Caco-2 (cell line): ENCODE results near the gene PRF1. TPM values are rescaled to one million over a fixed set of nuclear protein-coding genes. Genes with fewer than 3 reads are reported as not detected.
A peak's percentile ranks its signal among the peaks of the same experiment; 100 is the strongest.

Experiments
- Bru-seq: library from RNA; stranded (reverse); fragments of 400-500 nt; gene quantifications from one replicate; lab custom pipeline; 2021; lab: Mats Ljungman, UMichigan
- BruChase-seq, 2 experiments: library from RNA; stranded (reverse); fragments of 400-500 nt; gene quantifications; one replicate each; lab custom pipeline; 2021; lab: Mats Ljungman, UMichigan
- BruUV-seq: library from RNA; stranded (reverse); fragments of 400-500 nt; replicated peaks from 2 replicates; lab custom pipeline; 2021; lab: Mats Ljungman, UMichigan
- CTCF ChIA-PET: fragments of 300-600 bp; sonication (Branson Sonifier 250); formaldehyde crosslinking; loops from one replicate; lab custom pipeline; 2022; ENCODE audit warnings: antibody characterized with exemption; lab: Charles Lee
- POLR2A ChIA-PET: fragments of 300-600 bp; sonication (Branson Sonifier 250); formaldehyde crosslinking; loops from one replicate; lab custom pipeline; 2022; ENCODE audit warnings: antibody characterized with exemption; lab: Charles Lee
- DNase-seq, 2 experiments: peaks; one replicate each; pipeline versions ENCODE4 v3.0.0 to v3.0.0-alpha.2; 2020 to 2022
- H3K27me3 ChIP-seq: replicated peaks from 2 replicates; pipeline ENCODE4 v1.6.0; 2011; ENCODE audit warnings: low read length; ENCODE audit not compliant: control insufficient read depth, insufficient read depth
- H3K36me3 ChIP-seq: 2 replicates; pipeline ENCODE4 v1.5.1; 2011; ENCODE audit warnings: low read length; ENCODE audit not compliant: control insufficient read depth, insufficient read depth
- H3K4me1 ChIP-seq: fragments of 250-450 bp; sonication (Bioruptor Pico); 2 replicates; pipeline ENCODE4 v1.5.1; 2020; ENCODE audit warnings: mild to moderate bottlenecking
- H3K4me3 ChIP-seq: 2 replicates; pipeline ENCODE4 v1.5.1; 2011; ENCODE audit warnings: low read depth, mild to moderate bottlenecking, control low read depth, low read length
- H3K9me3 ChIP-seq: fragments of 250-450 bp; sonication (Bioruptor Pico); 2 replicates; pipeline ENCODE4 v1.5.1; 2020; ENCODE audit warnings: mild to moderate bottlenecking, moderate library complexity
- H3K27ac Mint-ChIP-seq: one replicate; pipeline ENCODE4 v1.8.0; 2022; ENCODE audit warnings: mixed read lengths; ENCODE audit not compliant: unreplicated experiment
- H3K27me3 Mint-ChIP-seq: one replicate; pipeline ENCODE4 v1.8.0; 2022; ENCODE audit warnings: mixed read lengths; ENCODE audit not compliant: insufficient read depth, unreplicated experiment
- H3K36me3 Mint-ChIP-seq: one replicate; pipeline ENCODE4 v1.8.0; 2022; ENCODE audit warnings: mild to moderate bottlenecking, mixed read lengths; ENCODE audit not compliant: insufficient read depth, unreplicated experiment
- H3K4me1 Mint-ChIP-seq: one replicate; pipeline ENCODE4 v1.8.0; 2022; ENCODE audit warnings: low read depth, mixed read lengths; ENCODE audit not compliant: unreplicated experiment
- H3K4me3 Mint-ChIP-seq: one replicate; pipeline ENCODE4 v1.8.0; 2022; ENCODE audit warnings: mild to moderate bottlenecking, moderate library complexity, mixed read lengths; ENCODE audit not compliant: unreplicated experiment
- H3K9me3 Mint-ChIP-seq: one replicate; pipeline ENCODE4 v1.8.0; 2022; ENCODE audit warnings: mixed read lengths; ENCODE audit not compliant: unreplicated experiment
- intact Hi-C: fragments of 100-400 bp; cut with micrococcal nuclease; formaldehyde crosslinking; loops from one replicate; pipeline ENCODE4 v1.10.0; 2022; ENCODE audit not compliant: unreplicated experiment
- long read RNA-seq: library from polyadenylated mRNA; stranded (forward); transcript quantifications from one replicate; pipeline ENCODE4 v2.0.0, GENCODE V29; 2022
- total RNA-seq: library from RNA; stranded (reverse); gene quantifications from 2 replicates; pipeline ENCODE4 v1.2.3, GENCODE V29; 2022
- TF ChIP-seq, protein P1 (sequence below), 2 experiments: fragments of 200-600 bp in 1 of 2; IDR thresholded peaks; 1 replicate in 1 of 2; 2 replicates in 1 of 2; pipeline versions ENCODE4 v1.5.1 to v1.8.0; 2011 to 2022; ENCODE audit warnings: antibody characterized with exemption in 1 of 2, control low read depth in 1 of 2, inconsistent platforms in 1 of 2, low read depth in 1 of 2, low read length in 1 of 2, mild to moderate bottlenecking in 1 of 2, moderate library complexity in 1 of 2; ENCODE audit not compliant: insufficient read depth in 1 of 2, severe bottlenecking in 1 of 2, unreplicated experiment in 1 of 2

The PRF1 gene
- total RNA-seq: 0.34 TPM in 1 of 2 replicates, not detected in the other
- percentile 18 among the genes with signal in this experiment for Bru-seq, nascent RNA
- not detected for BruChase-seq, experiment 1, labeled RNA remaining after a 2-hour chase
- BruChase-seq, experiment 2, labeled RNA remaining after a 6-hour chase: percentile 12 among the genes with signal in this experiment
- long read RNA-seq, partial matches to known transcripts: 0 of 1 reads
- long read RNA-seq, other reads (novel, unspliced or antisense): 1 of 1 reads

DNA sequence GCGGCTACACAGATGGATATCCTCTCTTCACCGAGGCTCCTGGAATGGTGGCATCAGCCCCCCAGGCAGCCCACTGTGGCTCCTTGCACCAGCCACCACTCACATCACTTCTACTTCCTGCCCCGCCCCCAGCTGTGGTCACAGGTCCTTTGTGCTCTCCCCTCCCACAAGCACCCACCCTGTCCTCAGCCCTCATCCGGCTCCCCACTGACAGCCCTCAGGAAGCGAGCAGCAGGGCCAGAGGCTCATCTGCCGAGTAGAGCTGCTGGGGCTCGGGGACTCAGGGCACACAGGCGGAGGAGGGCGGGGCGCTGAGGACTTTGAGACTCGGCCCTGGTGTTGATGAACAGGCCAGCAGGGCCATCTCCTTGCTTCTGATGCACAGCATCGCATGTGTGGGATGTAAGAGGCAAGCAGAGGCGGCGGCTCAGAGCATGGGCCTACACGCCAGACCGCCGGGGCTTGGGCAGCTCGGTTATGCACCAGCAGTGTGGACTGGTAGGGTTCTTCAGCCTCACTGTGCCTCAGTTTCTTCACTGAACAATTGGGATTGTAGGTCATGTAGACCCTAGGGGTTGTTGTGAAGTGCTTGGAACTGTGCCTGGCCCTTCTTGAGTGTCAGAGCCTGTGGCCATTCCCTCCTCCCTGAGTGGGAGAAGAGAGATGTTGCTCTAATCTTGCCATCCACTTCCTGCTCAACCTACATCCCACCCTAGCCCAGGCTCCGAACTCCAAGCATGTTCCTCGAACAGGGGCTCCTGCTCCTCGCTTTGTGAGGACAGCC lies at the start of gene PRF1:
Gene PRF1 (minus strand): TSS at position 77 of the 784 bp plus-strand sequence. CDS start 1,839 bp downstream, outside the sequence.
- TF ChIP-seq, protein P1, sequence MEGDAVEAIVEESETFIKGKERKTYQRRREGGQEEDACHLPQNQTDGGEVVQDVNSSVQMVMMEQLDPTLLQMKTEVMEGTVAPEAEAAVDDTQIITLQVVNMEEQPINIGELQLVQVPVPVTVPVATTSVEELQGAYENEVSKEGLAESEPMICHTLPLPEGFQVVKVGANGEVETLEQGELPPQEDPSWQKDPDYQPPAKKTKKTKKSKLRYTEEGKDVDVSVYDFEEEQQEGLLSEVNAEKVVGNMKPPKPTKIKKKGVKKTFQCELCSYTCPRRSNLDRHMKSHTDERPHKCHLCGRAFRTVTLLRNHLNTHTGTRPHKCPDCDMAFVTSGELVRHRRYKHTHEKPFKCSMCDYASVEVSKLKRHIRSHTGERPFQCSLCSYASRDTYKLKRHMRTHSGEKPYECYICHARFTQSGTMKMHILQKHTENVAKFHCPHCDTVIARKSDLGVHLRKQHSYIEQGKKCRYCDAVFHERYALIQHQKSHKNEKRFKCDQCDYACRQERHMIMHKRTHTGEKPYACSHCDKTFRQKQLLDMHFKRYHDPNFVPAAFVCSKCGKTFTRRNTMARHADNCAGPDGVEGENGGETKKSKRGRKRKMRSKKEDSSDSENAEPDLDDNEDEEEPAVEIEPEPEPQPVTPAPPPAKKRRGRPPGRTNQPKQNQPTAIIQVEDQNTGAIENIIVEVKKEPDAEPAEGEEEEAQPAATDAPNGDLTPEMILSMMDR (IDR thresholded peaks at IDR 0.05; ENCODE audit: insufficient read depth in 1 of 2, low read depth in 1 of 2, low read length in 1 of 2, severe bottlenecking in 1 of 2, unreplicated experiment in 1 of 2): no peak
- no peaks in the 10 kb centered on the region for H3K27me3 Mint-ChIP-seq
- peak in 1 of 2 experiments; percentile 49 for DNase-seq
- ChIA-PET POLR2A (no interaction called here), CTCF (no interaction called here)
- H3K27ac Mint-ChIP-seq: no peak within 1 kb of the TSS
- Histone ChIP-seq H3K36me3 (no peaks in the 10 kb centered on the region), H3K4me3 (no peak within 1 kb of the TSS), H3K4me1 (no peaks in the 10 kb centered on the region), H3K27me3 (no peaks in the 10 kb centered on the region), H3K9me3 (no peaks in the 10 kb centered on the region)
- H3K9me3 Mint-ChIP-seq: no peaks in the 10 kb centered on the region
- no peaks in the 10 kb centered on the region for H3K4me1 Mint-ChIP-seq
- no peak within 1 kb of the TSS for H3K4me3 Mint-ChIP-seq
- intact Hi-C loops: no loop called here
- no TSS peak for BruUV-seq
- H3K36me3 Mint-ChIP-seq: no peaks in the 10 kb centered on the region

DNA sequence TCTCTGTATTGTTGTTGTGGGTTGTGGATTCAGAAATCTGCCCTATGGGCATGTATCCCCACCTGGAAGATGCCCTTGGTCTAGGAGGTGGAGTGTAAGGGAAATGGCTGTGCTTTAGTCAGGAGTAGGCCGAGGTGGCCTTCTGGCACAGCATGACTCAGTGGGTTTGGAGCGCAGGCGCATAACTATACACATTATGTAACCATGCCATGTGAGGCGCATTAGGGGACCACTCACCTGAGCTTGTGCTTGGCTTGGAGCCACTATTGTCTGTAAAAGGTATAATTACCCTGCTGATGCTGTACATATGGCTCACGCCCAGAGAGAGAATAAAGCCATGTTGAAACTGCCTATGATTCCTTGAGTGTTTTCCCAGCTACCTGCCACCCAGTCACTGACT lies 49.1 kb upstream of the PRF1 start:
- H3K36me3 Mint-ChIP-seq: no peaks in the 10 kb centered on the region
- Histone ChIP-seq H3K4me1 (no peaks in the 10 kb centered on the region), H3K36me3 (no peaks in the 10 kb centered on the region), H3K27me3 (no peaks in the 10 kb centered on the region), H3K9me3 (peaks cover 45% of the 10 kb centered on the region), H3K4me3 (no peak overlapping the region)
- POLR2A ChIA-PET: no interaction called here
- H3K27ac Mint-ChIP-seq: no peak overlapping the region
- no peak overlapping the region for H3K4me3 Mint-ChIP-seq
- no TSS peak for BruUV-seq
- peak; percentile 43 to 46 for DNase-seq
- peaks cover 39% of the 10 kb centered on the region for H3K9me3 Mint-ChIP-seq
- TF ChIP-seq, protein P1 (IDR thresholded peaks at IDR 0.05; ENCODE audit: insufficient read depth in 1 of 2, low read depth in 1 of 2, low read length in 1 of 2, severe bottlenecking in 1 of 2, unreplicated experiment in 1 of 2): no peak
- intact Hi-C loops: no loop called here
- H3K27me3 Mint-ChIP-seq: peaks cover 4% of the 10 kb centered on the region
- no peaks in the 10 kb centered on the region for H3K4me1 Mint-ChIP-seq
- CTCF ChIA-PET: no interaction called here

DNA sequence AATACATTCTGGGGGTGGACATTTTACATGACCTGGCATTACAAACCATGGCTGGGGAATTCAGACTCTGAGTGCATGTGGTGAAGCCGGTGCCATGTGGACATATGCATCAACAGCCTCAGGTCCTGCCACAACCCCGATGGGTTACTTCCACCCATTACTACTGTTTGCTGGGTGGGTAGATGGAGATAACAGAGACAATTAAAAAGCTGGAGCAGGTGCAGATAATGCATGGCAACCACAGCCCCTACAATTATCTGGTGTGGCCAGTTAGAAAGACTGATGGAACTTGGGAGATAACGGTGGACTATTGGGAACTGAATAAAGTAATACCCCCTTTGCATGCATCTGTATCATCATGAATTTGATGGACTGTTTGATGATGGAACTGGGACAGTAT lies 48.2 kb upstream of the PRF1 start:
- no peaks in the 10 kb centered on the region for H3K4me1 ChIP-seq
- no peaks in the 10 kb centered on the region for H3K27me3 ChIP-seq
- TF ChIP-seq, protein P1 (IDR thresholded peaks at IDR 0.05; ENCODE audit: insufficient read depth in 1 of 2, low read depth in 1 of 2, low read length in 1 of 2, severe bottlenecking in 1 of 2, unreplicated experiment in 1 of 2): no peak
- H3K9me3 ChIP-seq: peaks cover 45% of the 10 kb centered on the region
- H3K27me3 Mint-ChIP-seq: no peaks in the 10 kb centered on the region
- no peaks in the 10 kb centered on the region for H3K36me3 Mint-ChIP-seq
- H3K9me3 Mint-ChIP-seq: peaks cover 39% of the 10 kb centered on the region
- H3K4me3 ChIP-seq: no peak overlapping the region
- H3K36me3 ChIP-seq: no peaks in the 10 kb centered on the region
- BruUV-seq: no TSS peak
- intact Hi-C loops: no loop called here
- no peak overlapping the region for H3K4me3 Mint-ChIP-seq
- ChIA-PET CTCF (no interaction called here), POLR2A (no interaction called here)
- H3K4me1 Mint-ChIP-seq: no peaks in the 10 kb centered on the region
- H3K27ac Mint-ChIP-seq: no peak overlapping the region
- no peak for DNase-seq
